Fibroblast of mammary gland (primary cell): ENCODE measurements around the gene KCNQ1.

Source experiments
- DNase-seq: peaks from one replicate; pipeline ENCODE4 v3.0.0-alpha.2; 2010; ENCODE audit warnings: low read depth
- H3K4me3 ChIP-seq: 2 replicates; pipeline ENCODE4 v1.5.1; 2011; ENCODE audit warnings: low read depth, mild to moderate bottlenecking, low read length, moderate library complexity; ENCODE audit not compliant: control insufficient read depth
- TF ChIP-seq, protein P1 (sequence below): conservative IDR thresholded peaks from 2 replicates; pipeline ENCODE4 v1.5.1; 2011; ENCODE audit warnings: low read depth, low read length, inconsistent platforms; ENCODE audit not compliant: control insufficient read depth, insufficient read depth

The KCNQ1 gene

DNA sequence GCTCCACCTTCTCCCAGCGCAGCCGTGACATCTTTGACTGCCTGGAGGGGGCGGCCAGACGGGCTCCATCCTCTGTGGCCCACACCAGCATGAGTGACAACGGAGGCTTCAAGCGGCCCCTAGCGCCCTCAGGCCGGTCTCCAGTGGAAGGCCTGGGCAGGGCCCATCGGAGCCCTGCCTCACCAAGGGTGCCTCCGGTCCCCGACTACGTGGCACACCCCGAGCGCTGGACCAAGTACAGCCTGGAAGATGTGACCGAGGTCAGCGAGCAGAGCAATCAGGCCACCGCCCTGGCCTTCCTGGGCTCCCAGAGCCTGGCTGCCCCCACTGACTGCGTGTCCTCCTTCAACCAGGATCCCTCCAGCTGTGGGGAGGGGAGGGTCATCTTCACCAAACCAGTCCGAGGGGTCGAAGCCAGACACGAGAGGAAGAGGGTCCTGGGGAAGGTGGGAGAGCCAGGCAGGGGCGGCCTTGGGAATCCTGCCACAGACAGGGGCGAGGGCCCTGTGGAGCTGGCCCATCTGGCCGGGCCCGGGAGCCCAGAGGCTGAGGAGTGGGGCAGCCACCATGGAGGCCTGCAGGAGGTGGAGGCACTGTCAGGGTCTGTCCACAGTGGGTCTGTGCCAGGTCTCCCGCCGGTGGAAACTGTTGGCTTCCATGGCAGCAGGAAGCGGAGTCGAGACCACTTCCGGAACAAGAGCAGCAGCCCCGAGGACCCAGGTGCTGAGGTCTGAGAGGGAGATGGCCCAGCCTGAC, 41.7 kb upstream of the KCNQ1 start:
- DNase-seq, result no peak
- no peak overlapping the region for H3K4me3 ChIP-seq
- TF ChIP-seq, protein P1, sequence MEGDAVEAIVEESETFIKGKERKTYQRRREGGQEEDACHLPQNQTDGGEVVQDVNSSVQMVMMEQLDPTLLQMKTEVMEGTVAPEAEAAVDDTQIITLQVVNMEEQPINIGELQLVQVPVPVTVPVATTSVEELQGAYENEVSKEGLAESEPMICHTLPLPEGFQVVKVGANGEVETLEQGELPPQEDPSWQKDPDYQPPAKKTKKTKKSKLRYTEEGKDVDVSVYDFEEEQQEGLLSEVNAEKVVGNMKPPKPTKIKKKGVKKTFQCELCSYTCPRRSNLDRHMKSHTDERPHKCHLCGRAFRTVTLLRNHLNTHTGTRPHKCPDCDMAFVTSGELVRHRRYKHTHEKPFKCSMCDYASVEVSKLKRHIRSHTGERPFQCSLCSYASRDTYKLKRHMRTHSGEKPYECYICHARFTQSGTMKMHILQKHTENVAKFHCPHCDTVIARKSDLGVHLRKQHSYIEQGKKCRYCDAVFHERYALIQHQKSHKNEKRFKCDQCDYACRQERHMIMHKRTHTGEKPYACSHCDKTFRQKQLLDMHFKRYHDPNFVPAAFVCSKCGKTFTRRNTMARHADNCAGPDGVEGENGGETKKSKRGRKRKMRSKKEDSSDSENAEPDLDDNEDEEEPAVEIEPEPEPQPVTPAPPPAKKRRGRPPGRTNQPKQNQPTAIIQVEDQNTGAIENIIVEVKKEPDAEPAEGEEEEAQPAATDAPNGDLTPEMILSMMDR, result no peak

DNA sequence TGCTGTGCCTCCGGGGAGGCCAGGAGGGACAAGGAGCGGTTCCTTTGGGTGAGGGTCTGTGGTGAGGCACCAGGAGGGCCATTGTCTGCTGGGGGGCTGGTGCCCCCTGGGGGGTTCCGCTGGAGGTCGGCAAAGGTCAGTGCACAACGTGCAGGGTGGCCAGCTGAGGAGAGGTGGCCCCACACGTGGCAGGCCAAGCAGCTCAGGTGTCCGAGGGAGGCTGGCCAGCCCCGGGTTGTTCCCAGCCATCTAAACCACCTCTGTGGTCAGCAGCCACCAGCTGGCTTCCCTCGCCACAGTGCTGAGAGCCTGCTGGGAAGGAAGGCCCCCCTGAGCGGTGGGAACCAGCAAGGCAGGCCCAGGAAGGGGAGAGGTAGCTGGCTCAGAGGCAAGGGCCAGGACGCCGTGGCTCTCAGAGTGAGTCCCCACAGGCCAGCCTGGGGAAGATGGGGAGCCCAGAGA, 40.0 kb upstream of the KCNQ1 start:
- DNase-seq, result no peak
- TF ChIP-seq, protein P1, result no peak
- H3K4me3 ChIP-seq, result no peak overlapping the region

DNA sequence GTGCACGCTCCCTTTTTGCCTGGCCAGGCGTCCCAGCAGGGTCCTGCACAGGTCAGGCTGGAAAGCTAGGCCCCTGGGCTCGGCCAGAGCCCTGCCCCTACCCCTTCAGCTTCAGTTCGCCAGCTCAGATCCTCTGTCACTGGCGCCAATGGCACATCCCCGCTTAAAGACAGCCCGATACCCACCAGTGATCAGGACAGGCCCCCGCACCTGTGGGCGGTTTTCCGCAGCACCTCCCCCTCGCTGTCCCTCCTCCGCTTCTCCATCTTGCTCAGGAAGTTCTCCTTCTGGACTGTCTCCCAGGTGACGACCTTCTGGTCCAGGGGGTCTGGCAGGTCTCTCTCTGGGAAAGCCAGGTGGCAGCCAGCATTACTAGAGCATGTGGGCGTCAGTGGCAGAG, 38.4 kb upstream of the KCNQ1 start:
- H3K4me3 ChIP-seq, result no peak overlapping the region
- DNase-seq, result no peak
- TF ChIP-seq, protein P1, result no peak

DNA sequence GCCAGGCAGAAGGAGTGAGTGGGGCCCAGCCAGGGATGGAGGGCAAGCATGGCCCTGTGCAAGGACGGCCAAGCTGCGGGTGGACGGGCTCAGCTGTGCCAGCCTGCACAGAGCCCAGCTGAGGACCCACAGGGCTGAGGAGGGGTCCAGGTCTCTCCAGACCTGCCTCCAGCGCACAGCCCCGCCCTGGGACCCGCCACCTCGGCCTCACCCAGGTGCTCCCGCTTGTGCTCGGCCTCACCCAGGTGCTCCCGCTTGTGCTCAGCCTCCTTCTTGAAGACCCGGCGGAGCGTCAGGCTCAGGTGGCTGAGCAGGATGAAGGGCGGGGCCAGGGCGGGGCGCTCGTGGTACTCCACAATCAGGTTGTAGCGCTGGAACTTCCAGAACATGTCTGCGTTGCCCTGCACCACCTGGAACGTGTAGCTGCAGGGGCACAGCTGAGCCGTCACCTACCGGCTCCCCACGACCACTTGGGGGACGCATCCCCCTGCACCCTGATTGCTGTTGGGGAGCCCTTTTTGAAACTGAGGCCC, 37.9 kb upstream of the KCNQ1 start:
- H3K4me3 ChIP-seq, result no peak overlapping the region
- TF ChIP-seq, protein P1, result no peak

DNA sequence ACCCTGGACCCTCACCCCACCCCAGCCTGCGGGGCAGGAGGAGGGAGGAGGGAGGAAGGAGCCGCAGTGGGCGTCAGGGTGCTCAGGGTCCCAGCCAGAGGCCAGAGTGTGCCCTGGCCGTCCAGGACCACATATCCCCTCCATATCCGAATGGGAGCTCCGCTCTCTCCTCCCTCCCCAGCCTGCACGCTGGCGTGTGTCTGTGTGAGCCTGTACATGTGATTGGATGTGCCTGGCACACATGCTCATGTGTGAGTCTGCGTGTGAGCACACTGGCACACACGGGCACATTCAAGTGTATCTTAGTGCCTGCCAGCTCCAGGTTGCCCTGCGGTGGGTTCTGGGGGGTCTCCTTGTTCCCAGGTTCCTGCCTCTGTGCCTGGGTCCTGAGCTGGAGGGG, 36.1 kb upstream of the KCNQ1 start:
- no peak for DNase-seq
- no peak overlapping the region for H3K4me3 ChIP-seq
- TF ChIP-seq, protein P1, result no peak

More for the DNA sequence above, 37.9 kb upstream of the KCNQ1 start:
- DNase-seq, result no peak

DNA sequence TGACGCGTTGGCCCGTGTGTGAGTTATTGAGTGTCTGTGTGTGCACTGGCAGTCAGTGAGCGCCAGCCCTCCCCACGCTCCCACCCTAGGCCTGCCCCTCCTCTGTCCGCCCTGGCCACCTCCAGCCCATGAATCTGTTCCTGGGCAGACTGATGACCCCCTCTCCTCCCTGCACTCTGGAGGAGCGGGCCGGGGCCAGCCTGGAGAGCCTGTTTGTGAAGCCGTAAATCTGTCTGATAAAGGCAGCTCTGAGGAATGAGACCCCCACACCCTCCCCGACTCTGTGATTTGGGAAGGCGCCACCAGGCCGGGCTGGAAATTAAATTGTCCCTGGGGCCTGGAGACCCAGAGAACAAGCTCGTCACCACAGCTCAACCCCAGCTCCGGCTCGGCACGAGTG, 35.7 kb upstream of the KCNQ1 start:
- TF ChIP-seq, protein P1, result no peak
- no peak for DNase-seq
- no peak overlapping the region for H3K4me3 ChIP-seq
